ENCODE data around the gene SYT2. TPM values are rescaled to one million over a fixed set of nuclear protein-coding genes. Genes with fewer than 3 reads are reported as not detected.

The SYT2 gene
- total RNA-seq, 4 donors from 2014 or later: 0.11 to 0.19 TPM; not detected in 2

DNA sequence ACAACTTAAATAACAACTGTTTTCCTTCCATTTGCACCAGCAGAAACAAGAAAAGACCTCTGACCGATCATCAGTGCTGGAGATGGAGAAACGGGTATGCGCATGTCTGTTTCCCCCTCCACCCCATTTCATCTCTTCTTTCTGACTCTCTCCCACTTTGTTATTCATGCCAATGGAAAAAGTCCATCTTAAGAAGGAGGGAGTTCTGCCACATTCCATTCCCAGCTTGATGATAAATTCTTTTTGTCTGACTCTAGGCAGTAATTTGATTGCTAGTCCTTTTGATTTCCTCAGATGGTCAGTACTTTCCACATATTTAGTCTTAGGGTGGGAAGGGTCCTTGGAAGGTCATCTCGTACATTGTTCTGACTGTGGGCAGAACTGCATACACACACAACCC is 142.5 kb downstream of the SYT2 start:
- Histone ChIP-seq H3K27ac (replicated peaks in 1 of 4) (peak overlapping the region; percentile 79 to 84 (median 81)), H3K9me3 (no peaks in the 10 kb centered on the region), H3K4me3 (no peak overlapping the region), H3K27me3 (no peaks in the 10 kb centered on the region), H3K36me3 (peaks cover 14 to 74% (median 43%) of the 10 kb centered on the region in 4 donors), H3K4me1 (peaks cover 63 to 100% (median 100%) of the 10 kb centered on the region in 4 donors)
- no peak for TF ChIP-seq EP300 (IDR thresholded peaks at IDR 0.05)
- peak in 1 of 2 donors; percentile 30 for TF ChIP-seq POLR2AphosphoS5 (IDR thresholded peaks at IDR 0.05)
- no peak for DNase-seq (ENCODE audit: extremely low spot score)
- intact Hi-C loops (cut with DNase I): no loop called here
- WGBS: 53% methylated on average over 4 of the region's 4 CpGs

GRCh38 chr1:202565890-202566602 is 144.2 kb downstream of the SYT2 start:
- peaks cover 10 to 79% (median 37%) of the 10 kb centered on the region in 4 donors for H3K36me3 ChIP-seq
- WGBS: 41% methylated on average over 2 of the region's 2 CpGs
- intact Hi-C loops (cut with DNase I): no loop called here

DNA sequence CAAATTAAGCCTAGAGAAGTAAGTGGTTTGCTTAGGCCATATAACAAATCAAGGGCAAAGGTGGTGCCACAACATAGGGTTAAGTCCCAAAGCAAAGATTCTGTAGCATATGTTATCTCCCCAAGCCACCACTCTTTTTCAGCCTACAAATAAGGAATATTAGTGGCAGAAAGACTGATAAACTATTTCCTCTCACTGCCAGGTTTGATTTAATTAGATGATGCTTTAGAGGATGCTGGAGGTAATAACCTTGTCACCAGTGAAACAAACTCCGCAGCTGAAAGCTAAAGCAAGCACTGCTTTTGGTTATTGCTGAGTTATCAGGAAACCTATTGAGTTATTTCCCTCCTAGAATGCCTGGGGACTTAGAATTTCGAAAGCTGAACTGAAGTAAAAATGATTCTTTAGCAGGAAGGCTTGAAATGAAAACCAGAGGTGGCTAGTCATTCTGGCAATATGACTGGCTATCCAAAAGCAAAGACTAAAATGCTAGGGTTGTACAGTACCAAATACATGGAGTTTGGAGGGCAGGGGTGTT is 145.2 kb downstream of the SYT2 start:
- intact Hi-C loops (cut with DNase I): no loop called here
- Histone ChIP-seq H3K4me1 (peaks cover 80 to 100% (median 99%) of the 10 kb centered on the region in 4 donors), H3K9me3 (no peaks in the 10 kb centered on the region), H3K27me3 (no peaks in the 10 kb centered on the region), H3K27ac (replicated peaks in 1 of 4) (peak overlapping the region; percentile 79 to 84 (median 81)), H3K36me3 (peaks cover 10 to 74% (median 32%) of the 10 kb centered on the region in 4 donors), H3K4me3 (no peak overlapping the region)
- 66% methylated on average over 2 of the region's 2 CpGs for WGBS
- TF ChIP-seq CTCF (IDR thresholded peaks at IDR 0.05): no peak
- no peak for TF ChIP-seq EP300 (IDR thresholded peaks at IDR 0.05)
- no peak for TF ChIP-seq POLR2AphosphoS5 (IDR thresholded peaks at IDR 0.05)
- no peak for TF ChIP-seq POLR2A (IDR thresholded peaks at IDR 0.05; ENCODE audit: low read depth)
- DNase-seq (ENCODE audit: extremely low spot score): no peak

More at GRCh38 chr1:202565890-202566602, 144.2 kb downstream of the SYT2 start:
- Histone ChIP-seq H3K4me1 (peaks cover 70 to 100% (median 99%) of the 10 kb centered on the region in 4 donors), H3K9me3 (no peaks in the 10 kb centered on the region), H3K27me3 (no peaks in the 10 kb centered on the region), H3K4me3 (no peak overlapping the region), H3K27ac (replicated peaks in 1 of 4) (peak overlapping the region; percentile 79 to 84 (median 81))
- TF ChIP-seq POLR2AphosphoS5 (IDR thresholded peaks at IDR 0.05) (no peak), POLR2A (IDR thresholded peaks at IDR 0.05; ENCODE audit: low read depth) (no peak), CTCF (IDR thresholded peaks at IDR 0.05) (no peak), EP300 (IDR thresholded peaks at IDR 0.05) (no peak)
- no peak for DNase-seq (ENCODE audit: extremely low spot score)

DNA sequence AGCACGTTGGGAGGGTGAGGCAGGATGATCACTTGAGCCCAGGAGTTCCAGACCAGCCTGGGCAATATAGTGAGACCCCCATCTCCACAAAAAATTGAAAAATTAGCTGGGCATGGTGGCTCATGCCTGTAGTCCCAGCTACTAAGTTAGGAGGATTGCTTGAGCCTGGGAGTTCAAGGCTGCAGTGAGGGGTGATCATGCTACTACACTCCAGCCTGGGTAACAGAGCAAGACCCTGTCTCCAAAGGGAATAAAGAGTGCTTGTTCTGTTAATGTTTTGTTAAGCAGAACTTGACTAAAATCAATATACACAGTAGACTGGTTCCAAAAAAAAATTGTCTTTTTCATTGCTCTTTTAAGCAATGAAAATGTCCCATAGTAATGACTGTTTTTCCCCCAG is 146.4 kb downstream of the SYT2 start:
- intact Hi-C loops (cut with DNase I): no loop called here

More for the DNA sequence above, 146.4 kb downstream of the SYT2 start:
- no peak for TF ChIP-seq EP300 (IDR thresholded peaks at IDR 0.05)
- no peak for TF ChIP-seq POLR2AphosphoS5 (IDR thresholded peaks at IDR 0.05)
- no peak for TF ChIP-seq POLR2A (IDR thresholded peaks at IDR 0.05; ENCODE audit: low read depth)
- no peak for TF ChIP-seq CTCF (IDR thresholded peaks at IDR 0.05)
- no peaks in the 10 kb centered on the region for H3K27me3 ChIP-seq
- peak overlapping the region; percentile 79 to 84 (median 81) for H3K27ac ChIP-seq (replicated peaks in 1 of 4)
- H3K4me3 ChIP-seq: no peak overlapping the region
- H3K9me3 ChIP-seq: no peaks in the 10 kb centered on the region
- DNase-seq (ENCODE audit: extremely low spot score): no peak
- H3K36me3 ChIP-seq: peaks cover 0 to 62% (median 20%) of the 10 kb centered on the region in 4 donors
- peaks cover 74 to 100% (median 98%) of the 10 kb centered on the region in 4 donors for H3K4me1 ChIP-seq
- 64% methylated on average over 1 of the region's 1 CpG for WGBS

Measured in esophagus muscularis mucosa (tissue), 4 donors.